GM18873 (cell line): ENCODE data around the gene IL16.

Experiments used
- ATAC-seq: cut with Tn5 transposase; IDR thresholded peaks from one replicate; pipeline ENCODE4 v1.9.1; 2021; ENCODE audit warnings: mild to moderate bottlenecking, moderate library complexity, moderate number of reproducible peaks; ENCODE audit not compliant: unreplicated experiment, low FRiP score

IL16 gene

DNA sequence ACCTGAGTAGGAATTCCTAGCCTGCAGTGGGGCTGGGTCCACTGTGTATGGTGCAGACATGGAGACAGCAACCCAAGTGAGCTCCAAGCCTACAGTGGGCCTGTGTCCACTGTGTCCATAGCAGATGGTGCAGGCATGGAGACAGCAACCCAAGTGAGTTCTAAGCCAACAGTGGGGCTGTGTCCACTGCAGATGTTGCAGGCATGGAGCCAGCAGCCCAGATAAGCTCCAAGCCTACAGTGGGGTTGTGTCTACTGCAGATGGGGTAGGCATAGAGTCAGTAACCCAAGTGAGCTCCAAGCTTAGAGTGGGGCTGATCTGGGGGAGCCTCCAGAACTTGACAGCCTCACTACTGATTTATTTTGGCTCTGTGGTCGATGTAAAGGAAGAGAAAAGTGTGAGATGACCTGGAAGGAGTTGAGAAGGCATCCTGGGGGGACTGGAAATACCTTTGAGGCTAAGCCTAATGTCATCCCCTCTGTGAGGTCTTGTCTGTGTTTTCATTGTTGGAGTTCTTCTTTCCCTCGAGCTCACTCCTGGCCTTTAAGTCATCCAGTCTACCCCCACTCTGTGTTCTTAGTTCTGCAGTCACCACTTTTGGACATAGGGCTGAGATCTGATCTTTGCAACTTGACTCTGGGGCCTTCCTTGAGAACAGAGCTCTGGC lies 22.4 kb upstream of the IL16 start:
- no peak for ATAC-seq

DNA sequence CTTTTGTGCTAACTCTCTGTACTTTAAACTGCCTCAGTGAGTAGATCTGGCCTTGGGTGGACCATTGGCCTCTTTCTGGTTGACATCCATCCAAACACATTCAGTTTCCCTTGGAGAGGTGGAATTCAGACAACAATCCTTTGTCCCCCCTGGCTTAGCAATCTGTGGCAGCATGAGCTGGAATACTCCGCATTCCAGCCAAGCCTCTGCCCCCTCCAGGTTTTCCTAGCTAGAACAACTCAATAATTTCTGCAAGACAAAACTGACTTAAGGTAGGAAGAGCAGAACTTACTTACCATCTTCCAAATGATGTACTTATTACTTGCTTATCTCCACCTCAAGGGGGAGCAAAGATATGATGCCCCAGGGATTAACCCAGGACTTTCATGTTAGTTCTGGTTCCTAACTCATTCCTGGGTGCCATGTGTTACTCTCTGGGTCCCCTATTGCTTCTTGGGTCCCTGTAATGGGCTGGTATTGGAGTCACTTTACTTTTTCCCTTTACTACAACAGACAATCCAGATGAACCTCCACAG lies 21.8 kb upstream of the IL16 start:
- no peak for ATAC-seq

GRCh38 chr15:81175496-81175895 lies 21.2 kb upstream of the IL16 start:
- ATAC-seq, result no peak

DNA sequence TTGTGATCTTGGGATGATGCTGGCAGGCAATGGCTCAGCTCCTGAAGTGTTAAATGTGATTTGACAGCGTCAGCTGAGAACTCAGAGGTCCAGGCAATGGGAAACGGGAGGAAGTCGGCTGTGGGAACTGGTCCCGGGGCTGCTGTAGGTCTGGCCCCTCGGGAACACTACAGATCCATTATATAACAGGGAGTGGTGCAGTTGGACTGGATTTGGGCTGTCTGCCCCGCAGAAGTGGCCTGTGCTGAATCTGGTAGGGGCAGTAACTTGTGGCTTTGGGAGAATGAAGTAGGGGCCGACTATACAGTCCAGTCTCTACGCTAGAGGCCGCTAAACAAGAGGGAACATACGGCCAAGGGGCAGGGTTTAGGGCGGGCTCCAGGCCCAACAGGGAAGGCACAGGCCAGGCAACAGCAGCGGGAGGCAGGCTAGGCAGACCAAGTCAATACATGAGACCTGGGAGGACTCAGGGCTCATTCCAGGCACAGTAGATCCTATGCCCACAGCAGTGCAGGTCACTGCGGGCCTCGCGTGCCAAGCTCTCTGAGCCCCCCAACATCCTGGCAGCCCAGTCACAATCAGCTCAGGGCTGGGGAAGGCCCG lies 20.3 kb upstream of the IL16 start:
- no peak for ATAC-seq

DNA sequence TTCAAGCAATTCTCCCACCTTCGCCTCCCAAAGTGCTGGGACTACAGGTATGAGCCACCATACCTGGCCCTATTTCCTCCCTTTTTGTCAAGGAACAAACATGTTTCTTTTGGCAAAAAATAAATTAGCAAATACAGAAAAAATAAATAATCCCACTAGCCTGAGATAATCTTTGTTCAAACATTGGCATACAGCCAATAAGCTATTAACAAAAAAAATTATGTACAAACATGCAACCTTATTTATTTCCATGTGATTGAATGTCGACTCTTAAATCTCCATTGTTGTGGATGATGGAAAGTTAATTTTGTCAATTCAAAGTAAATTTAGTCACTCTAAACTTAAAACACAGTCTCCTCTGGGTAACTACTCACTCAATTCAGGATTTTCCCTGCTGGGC lies 18.3 kb upstream of the IL16 start:
- no peak for ATAC-seq

GRCh38 chr15:81181220-81181619 lies 15.5 kb upstream of the IL16 start:
- no peak for ATAC-seq

DNA sequence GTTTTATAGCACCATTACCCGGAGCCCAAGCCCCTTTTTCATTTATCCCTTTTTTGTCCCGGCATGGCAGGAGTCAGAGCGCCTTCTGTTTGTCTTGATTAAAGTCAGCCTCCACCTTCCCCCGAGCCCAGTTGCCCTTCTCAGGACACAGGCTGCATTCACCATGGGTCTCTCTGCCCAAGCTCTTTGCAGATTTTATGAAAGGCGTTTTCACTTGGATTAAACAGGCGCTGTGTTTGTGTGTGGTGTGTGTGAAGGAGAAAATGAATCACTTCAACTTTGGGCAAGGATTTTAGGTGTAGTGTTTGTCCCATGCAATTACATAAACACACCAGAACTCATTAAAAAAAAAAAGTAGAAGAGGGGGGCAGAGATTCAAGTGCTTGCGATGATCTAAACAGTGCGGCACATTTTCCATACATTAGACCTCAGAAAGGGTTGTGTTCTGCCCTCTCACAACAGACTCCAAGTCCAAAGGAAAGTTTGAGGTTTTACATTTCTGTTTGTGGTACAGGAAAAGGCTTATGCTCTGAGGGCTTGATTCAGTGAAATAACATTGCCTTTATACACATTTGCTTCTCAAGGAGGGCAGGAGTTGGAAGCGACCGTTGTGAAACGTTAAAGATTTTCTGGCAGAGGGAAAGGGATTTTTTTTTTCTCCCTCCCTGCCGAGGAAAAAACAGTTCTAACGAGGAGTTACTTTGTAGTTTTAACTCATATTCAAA lies 14.5 kb upstream of the IL16 start:
- ATAC-seq, result no peak

- ATAC-seq, result no peak
Observed at GRCh38 chr15:81182756-81183438, 13.8 kb upstream of the IL16 start.

DNA sequence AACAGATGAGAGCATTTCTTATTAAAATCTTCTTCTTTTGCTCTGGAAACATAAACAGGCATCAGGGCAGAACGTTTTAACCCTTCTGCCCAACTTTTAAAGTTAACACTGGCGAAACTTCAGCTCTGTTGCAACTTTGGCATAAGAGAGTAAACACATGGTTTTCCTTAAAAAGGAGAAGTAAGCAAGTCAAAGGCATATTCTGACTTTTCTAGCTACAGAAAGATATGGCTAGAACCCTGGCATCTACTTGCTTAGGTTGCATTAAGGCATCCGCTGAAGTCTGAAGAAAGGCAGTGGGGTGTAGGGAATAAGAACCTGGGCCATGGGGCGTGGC lies 13.3 kb upstream of the IL16 start:
- ATAC-seq, result no peak

- ATAC-seq, result no peak
Observed at GRCh38 chr15:81184188-81184587, 12.5 kb upstream of the IL16 start.

- ATAC-seq, result no peak
Observed at GRCh38 chr15:81185631-81186295, 10.9 kb upstream of the IL16 start.

DNA sequence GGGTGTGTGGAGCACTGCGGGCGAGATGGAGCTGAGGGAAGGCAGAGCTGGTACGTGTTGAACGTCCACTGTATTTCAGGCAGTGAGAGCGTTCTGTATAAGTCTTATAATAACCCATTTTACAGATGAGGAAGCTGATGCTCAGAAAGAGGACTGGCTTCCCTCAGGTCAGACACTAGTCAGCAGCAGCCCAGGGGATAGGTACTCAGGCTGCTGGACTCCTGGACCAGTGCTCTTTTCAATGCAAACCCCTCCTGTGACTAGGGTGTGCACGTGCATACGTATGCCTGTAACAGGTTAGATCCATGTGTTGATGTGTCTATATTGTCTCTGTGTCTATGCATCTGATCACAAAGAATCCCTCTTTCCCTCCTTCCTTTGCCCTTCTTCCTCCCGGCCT lies 8.3 kb upstream of the IL16 start:
- ATAC-seq, result no peak

DNA sequence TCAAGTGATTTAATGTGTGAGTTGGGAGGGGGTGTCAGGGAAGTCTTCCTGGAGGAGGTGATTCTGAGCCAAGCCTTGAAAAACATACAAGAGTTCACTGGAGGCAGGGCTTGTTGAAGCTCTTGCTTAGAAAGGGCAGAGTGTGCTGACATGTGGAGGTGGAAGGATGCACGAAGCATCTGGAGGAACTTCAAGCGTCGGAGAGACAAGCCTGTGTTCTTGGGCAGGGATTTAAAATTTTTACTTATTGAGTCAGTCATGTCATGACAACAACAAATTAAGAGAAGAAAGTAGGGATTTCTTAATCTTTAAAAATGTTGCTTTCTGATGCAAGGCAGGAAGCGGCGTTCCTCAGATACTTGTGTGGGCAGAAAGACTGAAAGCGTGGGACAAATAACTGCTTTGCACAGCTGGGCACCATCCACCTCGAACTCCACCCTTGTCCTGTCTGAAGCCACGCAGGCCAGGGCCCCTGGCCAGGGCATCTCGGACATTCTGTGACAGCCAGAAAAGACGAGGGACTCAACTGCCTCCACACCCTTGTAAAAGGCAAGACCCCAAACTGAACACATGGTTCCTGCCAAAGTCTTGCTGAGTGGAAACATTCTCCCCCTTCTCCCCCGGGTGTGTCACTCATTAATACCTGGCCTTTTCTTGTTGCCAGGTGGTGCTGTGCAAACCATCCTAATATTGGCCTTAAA lies 6.9 kb upstream of the IL16 start:
- ATAC-seq, result no peak

- ATAC-seq, result no peak
Observed at GRCh38 chr15:81190922-81191507, 5.7 kb upstream of the IL16 start.

GRCh38 chr15:81191701-81192100 lies 5.0 kb upstream of the IL16 start:
- no peak for ATAC-seq

GRCh38 chr15:81194723-81195122 lies 2.0 kb upstream of the IL16 start:
- ATAC-seq, result no peak

DNA sequence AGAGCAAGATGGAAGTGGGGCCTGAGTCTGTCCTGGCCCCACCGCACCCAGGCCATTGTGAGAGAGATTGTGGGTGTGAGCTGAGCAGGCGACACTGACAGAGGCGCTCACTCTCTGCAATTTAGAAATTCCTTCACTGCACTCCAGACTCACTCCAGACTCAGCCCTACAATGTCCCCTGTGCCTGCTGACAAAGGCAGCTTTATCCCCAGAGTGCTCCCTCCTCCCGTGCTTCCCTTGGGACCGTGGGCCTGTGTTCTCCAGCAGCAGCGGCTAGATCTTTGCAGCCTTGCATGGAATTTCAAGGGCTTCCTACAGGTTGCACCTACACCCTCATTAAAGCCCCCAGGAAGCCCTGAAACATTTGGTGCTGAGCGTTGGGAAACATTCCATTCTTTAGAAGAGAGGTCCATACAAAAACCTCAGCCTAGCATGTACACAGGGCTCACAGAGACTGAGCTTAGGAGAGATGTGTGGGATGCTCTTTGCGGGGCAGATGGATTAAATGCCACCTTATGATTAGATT lies 1.3 kb upstream of the IL16 start:
- ATAC-seq, result no peak

GRCh38 chr15:81197255-81197630 lies 564 bp downstream of the IL16 start:
- ATAC-seq, result no peak

DNA sequence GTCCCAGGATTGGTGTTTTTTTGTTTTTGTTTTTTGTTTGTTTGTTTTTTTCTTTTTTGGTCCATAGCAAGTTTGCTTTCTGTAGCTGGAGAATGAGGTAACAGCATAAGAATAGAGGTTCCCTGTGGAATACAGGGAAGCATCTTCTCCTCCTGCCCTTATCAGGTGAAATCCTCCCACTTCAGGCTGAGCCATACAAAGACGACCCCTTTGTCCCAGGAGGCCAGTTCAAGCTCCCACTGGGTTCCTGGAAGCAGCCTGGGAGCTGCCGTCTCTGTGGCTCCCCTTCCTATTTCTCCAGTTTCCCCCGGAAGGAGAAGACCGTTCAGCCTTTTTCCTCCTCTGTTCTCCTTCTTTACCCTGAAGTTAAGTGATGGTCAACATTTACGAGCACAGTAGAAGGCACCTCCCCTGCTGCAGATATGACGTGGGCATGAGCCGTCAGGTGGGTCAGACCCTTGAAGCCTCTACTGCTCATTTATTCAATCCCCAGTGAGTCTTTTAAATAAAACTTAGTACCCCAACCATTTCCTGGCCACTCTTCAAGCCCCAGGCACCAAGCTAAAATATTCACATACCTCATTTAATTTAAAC lies 1.1 kb downstream of the IL16 start:
- no peak for ATAC-seq
